Mesenchymal stem cell (in vitro differentiated cells and primary cell): Measurements from ENCODE around the gene ZFYVE21.
A peak's percentile ranks its signal among the peaks of the same experiment; 100 is the strongest.
"Not testable (repeated sequence)": the region's sequence is repeated elsewhere in the genome, so short reads cannot be mapped to it uniquely, and the experiment has no call there.

Source experiments
- DNase-seq: peaks from one replicate; pipeline ENCODE4 v3.0.0-alpha.2; 2013
- H2AFZ ChIP-seq: one replicate; pipeline ENCODE4 v1.6.1; 2013; ENCODE audit warnings: low read depth, mild to moderate bottlenecking, control low read depth, inconsistent platforms, low read length, moderate library complexity
- H2AK5ac ChIP-seq: 2 replicates; pipeline ENCODE4 v1.6.1; 2013; ENCODE audit warnings: low read length, moderate library complexity, mild to moderate bottlenecking, inconsistent platforms; ENCODE audit not compliant: severe bottlenecking
- H2BK120ac ChIP-seq: one replicate; pipeline ENCODE4 v1.6.1; 2013; ENCODE audit warnings: low read depth, mild to moderate bottlenecking, inconsistent platforms, low read length, moderate library complexity
- H2BK12ac ChIP-seq, 2 experiments: one replicate each; pipeline ENCODE4 v1.6.1; 2013; ENCODE audit warnings: inconsistent platforms in 2 of 2, low read length in 2 of 2, mild to moderate bottlenecking in 2 of 2, moderate library complexity in 2 of 2, control low read depth in 1 of 2
- H2BK15ac ChIP-seq: one replicate; pipeline ENCODE4 v1.6.1; 2013; ENCODE audit warnings: mild to moderate bottlenecking, low read depth, inconsistent platforms; ENCODE audit not compliant: poor library complexity, severe bottlenecking
- H2BK5ac ChIP-seq: 2 replicates; pipeline ENCODE4 v1.6.1; 2013; ENCODE audit warnings: low read depth, mild to moderate bottlenecking, low read length, control low read depth, inconsistent platforms; ENCODE audit not compliant: poor library complexity, severe bottlenecking
- H3K14ac ChIP-seq, 2 experiments: one replicate each; pipeline ENCODE4 v1.6.1; 2013; ENCODE audit warnings: inconsistent platforms in 2 of 2, low read length in 2 of 2, control low read depth in 1 of 2, mild to moderate bottlenecking in 1 of 2, moderate library complexity in 1 of 2
- H3K18ac ChIP-seq, 2 experiments: one replicate each; pipeline ENCODE4 v1.6.1; 2013; ENCODE audit warnings: inconsistent platforms in 2 of 2, low read length in 2 of 2, control low read depth in 1 of 2, low read depth in 1 of 2, mild to moderate bottlenecking in 1 of 2
- H3K23ac ChIP-seq, 2 experiments: one replicate each; pipeline ENCODE4 v1.6.1; 2013; ENCODE audit warnings: inconsistent platforms in 2 of 2, low read length in 2 of 2, mild to moderate bottlenecking in 2 of 2, moderate library complexity in 2 of 2, control low read depth in 1 of 2
- H3K27ac ChIP-seq: 2 replicates; pipeline ENCODE4 v1.5.1; 2013; ENCODE audit warnings: mild to moderate bottlenecking, moderate library complexity, low read length, control low read depth, inconsistent platforms; ENCODE audit not compliant: poor library complexity, severe bottlenecking
- H3K27me3 ChIP-seq, 2 experiments: 2 replicates each; pipeline versions ENCODE4 v1.6.1 to v1.7.0; 2013; ENCODE audit warnings: low read length in 2 of 2, mild to moderate bottlenecking in 2 of 2, moderate library complexity in 2 of 2, control low read depth in 1 of 2, inconsistent platforms in 1 of 2; ENCODE audit not compliant: control insufficient read depth in 1 of 2, insufficient read depth in 1 of 2
- H3K36me3 ChIP-seq, 2 experiments: 2 replicates each; pipeline versions ENCODE4 v1.6.1 to v1.7.0; 2013; ENCODE audit warnings: low read length in 2 of 2, control low read depth in 1 of 2, inconsistent platforms in 1 of 2, low read depth in 1 of 2, mild to moderate bottlenecking in 1 of 2; ENCODE audit not compliant: insufficient read depth in 2 of 2, control insufficient read depth in 1 of 2
- H3K4ac ChIP-seq, 2 experiments: one replicate each; pipeline ENCODE4 v1.6.1; 2013; ENCODE audit warnings: inconsistent platforms in 2 of 2, low read length in 2 of 2, mild to moderate bottlenecking in 2 of 2, moderate library complexity in 2 of 2, control low read depth in 1 of 2, low read depth in 1 of 2
- H3K4me1 ChIP-seq: 2 replicates; pipeline ENCODE4 v1.6.1; 2013; ENCODE audit warnings: low read depth, low read length, control low read depth; ENCODE audit not compliant: control insufficient read depth, insufficient read depth
- H3K4me2 ChIP-seq: 2 replicates; pipeline ENCODE4 v1.6.1; 2013; ENCODE audit warnings: low read length, mild to moderate bottlenecking, inconsistent platforms; ENCODE audit not compliant: poor library complexity, severe bottlenecking
- H3K4me3 ChIP-seq, 2 experiments: 2 replicates each; pipeline versions ENCODE4 v1.5.1 to v1.7.0; 2013; ENCODE audit warnings: low read length in 2 of 2, mild to moderate bottlenecking in 2 of 2, control low read depth in 1 of 2, low read depth in 1 of 2; ENCODE audit not compliant: insufficient read depth in 1 of 2
- H3K79me1 ChIP-seq: replicated peaks from 2 replicates; pipeline ENCODE4 v1.6.1; 2013; ENCODE audit warnings: mild to moderate bottlenecking, control low read depth, low read length, inconsistent platforms; ENCODE audit not compliant: poor library complexity, severe bottlenecking
- H3K9ac ChIP-seq: 2 replicates; pipeline ENCODE4 v1.7.0; 2013; ENCODE audit warnings: mild to moderate bottlenecking, low read length, moderate library complexity
- H3K9me3 ChIP-seq: 2 replicates; pipeline ENCODE4 v1.7.0; 2013; ENCODE audit warnings: mild to moderate bottlenecking, low read length; ENCODE audit not compliant: control insufficient read depth
- H4K8ac ChIP-seq: one replicate; pipeline ENCODE4 v1.6.1; 2013; ENCODE audit warnings: inconsistent platforms, mild to moderate bottlenecking, low read length, moderate library complexity
- H4K91ac ChIP-seq: one replicate; pipeline ENCODE4 v1.6.1; 2013; ENCODE audit warnings: mild to moderate bottlenecking, low read length, inconsistent platforms
- WGBS: methylation state at CpG from one replicate; pipeline ENCODE4 v1.1.7; 2013; ENCODE audit warnings: mixed read lengths; 5-methylcytosine and 5-hydroxymethylcytosine counted together

ZFYVE21 gene

GRCh38 chr14:103688906-103689902, 26.4 kb upstream of the ZFYVE21 start:
- Histone ChIP-seq H2BK120ac (no peak overlapping the region), H3K4me1 (peaks cover 14% of the 10 kb centered on the region), H3K79me1 (peaks cover 48% of the 10 kb centered on the region), H3K23ac (no peak overlapping the region), H3K36me3 (peaks cover 70 to 90% of the 10 kb centered on the region in 2 experiments), H3K18ac (no peak overlapping the region), H4K91ac (no peak overlapping the region), H2AK5ac (no peak overlapping the region), H3K9me3 (no peaks in the 10 kb centered on the region), H2BK12ac (no peak overlapping the region), H3K4ac (no peak overlapping the region), H2AFZ (no peak overlapping the region), H3K27ac (no peak overlapping the region), H3K4me3 (no peak overlapping the region), H3K9ac (peak overlapping the region; percentile 41), H3K27me3 (no peaks in the 10 kb centered on the region), H2BK5ac (no peak overlapping the region), H4K8ac (no peak overlapping the region), H3K14ac (no peak overlapping the region), H3K4me2 (no peak overlapping the region), H2BK15ac (no peak overlapping the region)
- DNase-seq, result no peak
- WGBS, result 96% methylated on average over 13 of the region's 16 CpGs

DNA sequence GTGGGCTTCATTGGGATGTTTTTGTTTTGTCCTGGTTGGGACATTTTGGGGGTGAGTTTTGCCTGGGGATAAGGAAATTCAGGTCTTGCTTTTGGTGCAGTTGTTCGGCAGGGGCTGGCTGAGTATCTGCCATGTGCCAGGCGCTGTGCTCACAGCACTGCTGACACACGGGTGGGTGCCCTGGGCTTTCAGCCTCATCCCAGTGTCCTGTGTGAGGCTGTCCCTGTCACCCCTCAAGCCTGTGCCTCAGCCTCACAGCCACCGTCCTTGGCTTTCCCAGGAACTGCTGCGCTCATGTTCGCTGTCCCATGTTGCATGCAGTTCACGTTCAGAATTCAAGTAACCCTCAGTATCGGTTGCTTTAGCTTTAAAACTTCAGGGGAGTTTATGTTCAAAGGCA, 25.3 kb upstream of the ZFYVE21 start:
- no peak overlapping the region for H3K14ac ChIP-seq
- H2BK15ac ChIP-seq, result no peak overlapping the region
- H3K4me2 ChIP-seq, result no peak overlapping the region
- H3K9ac ChIP-seq, result no peak overlapping the region
- peaks cover 16% of the 10 kb centered on the region for H3K4me1 ChIP-seq
- H3K4me3 ChIP-seq, result no peak overlapping the region
- no peaks in the 10 kb centered on the region for H3K9me3 ChIP-seq
- H2BK12ac ChIP-seq, result no peak overlapping the region
- no peak overlapping the region for H2BK5ac ChIP-seq
- WGBS, result 96% methylated on average over 8 of the region's 8 CpGs
- no peak overlapping the region for H4K8ac ChIP-seq
- peak overlapping the region in 1 of 2 experiments; percentile 79 for H3K23ac ChIP-seq
- H2AFZ ChIP-seq, result no peak overlapping the region
- H2BK120ac ChIP-seq, result no peak overlapping the region
- no peaks in the 10 kb centered on the region for H3K27me3 ChIP-seq
- H3K27ac ChIP-seq, result no peak overlapping the region
- DNase-seq, result no peak
- H2AK5ac ChIP-seq, result no peak overlapping the region
- no peak overlapping the region for H3K4ac ChIP-seq
- H3K36me3 ChIP-seq, result peaks cover 71 to 88% of the 10 kb centered on the region in 2 experiments
- H3K79me1 ChIP-seq, result peaks cover 49% of the 10 kb centered on the region
- H4K91ac ChIP-seq, result no peak overlapping the region
- H3K18ac ChIP-seq, result no peak overlapping the region

DNA sequence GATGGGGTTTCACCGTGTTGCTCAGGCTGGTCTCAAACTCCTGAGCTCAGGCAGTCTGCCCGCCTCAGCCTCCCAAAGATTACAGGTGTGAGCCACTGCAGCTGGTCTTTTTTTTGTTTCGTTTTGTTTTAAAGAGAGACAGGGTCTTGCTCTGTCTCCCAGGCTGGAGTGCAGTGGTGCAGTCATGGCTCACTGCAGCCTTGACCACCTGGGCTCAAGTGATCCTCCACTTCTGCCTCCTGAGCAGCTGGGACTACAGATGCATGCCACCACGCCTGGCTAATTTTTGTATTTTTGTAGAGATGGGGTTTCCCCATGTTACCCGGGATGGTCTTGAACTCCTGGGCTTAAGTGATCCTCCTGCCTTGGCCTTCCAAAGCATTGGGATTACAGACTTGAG, 24.0 kb upstream of the ZFYVE21 start:
- not testable (repeated sequence) for H3K23ac ChIP-seq, H4K91ac ChIP-seq, H3K9me3 ChIP-seq, H3K9ac ChIP-seq, DNase-seq, H3K4me3 ChIP-seq, H2AK5ac ChIP-seq, H2AFZ ChIP-seq, H2BK5ac ChIP-seq, H3K4me2 ChIP-seq, H3K4ac ChIP-seq, H4K8ac ChIP-seq, H2BK120ac ChIP-seq, H3K18ac ChIP-seq, H3K27ac ChIP-seq, H3K14ac ChIP-seq, H2BK12ac ChIP-seq, H3K27me3 ChIP-seq, H2BK15ac ChIP-seq
- H3K4me1 ChIP-seq, result peaks cover 26% of the 10 kb centered on the region
- WGBS, result 93% methylated on average over 5 of the region's 5 CpGs
- H3K36me3 ChIP-seq, result peaks cover 70 to 80% of the 10 kb centered on the region in 2 experiments
- H3K79me1 ChIP-seq, result peaks cover 42% of the 10 kb centered on the region

GRCh38 chr14:103692159-103692558, 23.5 kb upstream of the ZFYVE21 start:
- Histone ChIP-seq H3K79me1 (peaks cover 38% of the 10 kb centered on the region), H3K18ac (no peak overlapping the region), H3K23ac (no peak overlapping the region), H3K27ac (no peak overlapping the region), H2BK120ac (no peak overlapping the region), H3K4me3 (no peak overlapping the region), H3K4ac (no peak overlapping the region), H3K14ac (no peak overlapping the region), H3K9ac (no peak overlapping the region), H3K4me2 (no peak overlapping the region), H4K8ac (peak overlapping the region; percentile 53), H4K91ac (peak overlapping the region; percentile 23), H2AK5ac (no peak overlapping the region), H3K36me3 (peaks cover 66 to 75% of the 10 kb centered on the region in 2 experiments), H2BK5ac (no peak overlapping the region), H3K27me3 (no peaks in the 10 kb centered on the region), H3K4me1 (peaks cover 29% of the 10 kb centered on the region), H3K9me3 (no peaks in the 10 kb centered on the region), H2AFZ (no peak overlapping the region), H2BK15ac (no peak overlapping the region), H2BK12ac (no peak overlapping the region)
- 97% methylated on average over 14 of the region's 17 CpGs for WGBS
- no peak for DNase-seq
